ENCODE data around the gene ZMYM3.

Gene ZMYM3

DNA sequence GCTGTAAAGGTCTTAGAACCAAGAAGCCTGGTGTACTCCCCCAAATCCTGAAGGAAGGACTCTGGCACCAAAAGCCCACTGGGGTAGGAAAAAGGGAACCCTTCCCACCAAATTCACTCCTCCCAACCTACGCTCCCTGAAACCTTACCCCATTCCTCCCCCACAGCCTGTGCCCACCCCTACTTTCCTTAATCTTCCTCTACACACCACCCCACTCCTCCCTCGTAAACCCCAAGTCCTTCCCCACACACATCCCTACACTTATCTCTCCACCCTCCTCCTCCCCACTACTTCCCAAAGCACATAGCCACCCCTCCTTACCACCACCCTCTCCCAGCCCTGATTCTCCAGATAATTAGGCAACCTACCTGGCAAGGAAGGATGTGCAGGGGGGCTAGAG is 1.7 kb downstream of the ZMYM3 start:
- no peak for DNase-seq

GRCh38 chrX:71251466-71251973 is 2.4 kb downstream of the ZMYM3 start:
- peak; percentile 51 for DNase-seq

DNA sequence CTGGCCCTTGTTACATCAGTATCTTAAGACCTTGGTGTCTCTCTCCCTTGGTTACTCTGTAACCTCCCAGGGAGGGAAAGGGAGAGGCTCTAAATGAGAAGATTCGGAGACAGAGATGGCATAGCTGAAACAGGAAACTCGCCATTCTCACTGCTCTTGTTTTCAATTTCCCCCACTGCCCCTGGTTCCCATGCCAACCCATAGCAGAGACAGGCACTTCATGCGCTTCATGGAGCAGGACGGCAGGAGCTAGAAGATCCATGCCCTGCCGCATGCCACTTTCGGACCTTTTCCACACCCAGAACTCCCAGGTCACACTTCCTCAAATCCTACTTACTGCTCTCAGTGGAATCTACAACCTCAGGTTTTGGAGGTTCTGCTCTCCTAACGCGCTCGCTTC is 3.1 kb downstream of the ZMYM3 start:
- no peak for DNase-seq

- no peak for DNase-seq
These were observed 8.8 kb downstream of the ZMYM3 start for GRCh38 chrX:71245159-71245558.

- DNase-seq = no peak
These were observed 9.4 kb downstream of the ZMYM3 start for GRCh38 chrX:71244359-71245128.

DNA sequence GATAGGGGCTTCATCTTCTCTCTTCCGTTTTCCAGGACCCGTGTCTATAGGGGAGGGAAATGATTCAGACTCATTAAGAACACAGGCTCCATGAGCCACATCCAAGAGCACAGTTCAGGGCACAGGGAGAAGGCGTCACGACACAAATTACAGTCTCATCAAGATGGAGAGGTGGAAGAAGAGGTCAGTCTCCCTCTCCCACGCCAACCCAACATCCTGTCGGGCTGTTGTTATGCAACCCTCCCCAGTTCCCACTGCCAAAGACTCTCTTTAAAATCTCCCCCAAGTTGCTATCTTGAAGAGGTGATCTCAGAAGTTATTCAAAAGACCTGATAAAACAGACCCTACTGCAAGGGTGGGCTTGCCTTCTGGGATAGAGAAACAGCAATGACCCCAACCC is 12.6 kb downstream of the ZMYM3 start:
- no peak for DNase-seq

DNA sequence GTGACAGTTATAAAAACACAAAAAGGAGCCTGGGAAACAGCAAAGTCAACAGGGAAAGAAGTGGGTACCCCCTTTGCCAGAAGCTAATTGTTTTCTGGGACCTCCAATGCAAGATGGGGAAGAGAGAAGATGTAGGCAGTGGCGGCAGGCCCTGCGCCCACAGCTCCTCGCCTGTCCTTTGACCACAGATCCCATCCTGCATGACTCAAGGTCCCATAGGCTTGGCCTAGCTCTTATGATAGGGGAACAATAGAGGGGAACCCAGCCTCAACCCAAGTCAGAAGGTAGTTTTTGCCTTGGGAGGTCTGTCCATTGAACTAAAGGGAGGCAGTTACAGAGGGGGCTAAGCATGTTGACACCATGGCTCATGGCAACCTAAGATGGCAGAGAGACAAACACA is 14.2 kb downstream of the ZMYM3 start:
- DNase-seq = no peak

DNA sequence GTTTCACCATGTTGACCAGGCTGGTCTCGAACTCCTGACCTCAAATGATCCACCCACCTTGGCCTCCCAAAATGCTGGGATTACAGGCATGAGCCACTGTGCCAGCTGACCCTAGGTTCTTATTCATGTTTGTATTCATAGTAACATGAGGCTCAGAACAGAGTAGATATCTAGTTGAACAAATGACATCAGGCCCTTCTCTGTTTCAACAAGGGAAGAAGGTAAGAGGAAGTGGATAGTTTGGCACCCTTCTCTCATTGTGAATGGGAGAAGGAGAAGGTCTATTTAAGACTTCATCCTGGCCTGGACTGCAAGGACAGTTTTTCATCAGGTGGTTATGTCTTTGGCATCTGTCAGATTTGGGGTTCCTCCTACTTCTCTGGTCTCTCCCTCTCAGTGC is 17.1 kb downstream of the ZMYM3 start:
- peak; percentile 35 for DNase-seq

DNA sequence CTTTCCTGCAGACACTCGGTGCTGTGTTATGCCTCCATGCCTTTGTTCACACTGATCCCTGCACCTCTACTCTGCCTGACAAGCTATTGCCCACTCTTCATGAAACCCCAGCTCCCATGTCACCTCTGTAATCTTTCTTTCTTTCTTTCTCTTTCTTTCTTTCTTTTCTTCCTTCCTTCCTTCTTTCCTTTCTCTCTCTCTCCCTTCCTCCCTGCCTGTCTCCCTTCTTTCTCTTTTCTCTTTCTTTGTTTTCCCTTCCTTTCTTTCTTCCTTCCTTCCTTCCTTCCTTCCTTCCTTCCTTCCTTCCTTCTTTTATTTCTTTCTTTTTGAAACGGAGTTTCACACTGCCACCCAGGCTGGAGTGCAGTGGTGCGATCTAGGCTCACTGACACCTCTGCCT is 18.5 kb downstream of the ZMYM3 start:
- DNase-seq = no peak

DNA sequence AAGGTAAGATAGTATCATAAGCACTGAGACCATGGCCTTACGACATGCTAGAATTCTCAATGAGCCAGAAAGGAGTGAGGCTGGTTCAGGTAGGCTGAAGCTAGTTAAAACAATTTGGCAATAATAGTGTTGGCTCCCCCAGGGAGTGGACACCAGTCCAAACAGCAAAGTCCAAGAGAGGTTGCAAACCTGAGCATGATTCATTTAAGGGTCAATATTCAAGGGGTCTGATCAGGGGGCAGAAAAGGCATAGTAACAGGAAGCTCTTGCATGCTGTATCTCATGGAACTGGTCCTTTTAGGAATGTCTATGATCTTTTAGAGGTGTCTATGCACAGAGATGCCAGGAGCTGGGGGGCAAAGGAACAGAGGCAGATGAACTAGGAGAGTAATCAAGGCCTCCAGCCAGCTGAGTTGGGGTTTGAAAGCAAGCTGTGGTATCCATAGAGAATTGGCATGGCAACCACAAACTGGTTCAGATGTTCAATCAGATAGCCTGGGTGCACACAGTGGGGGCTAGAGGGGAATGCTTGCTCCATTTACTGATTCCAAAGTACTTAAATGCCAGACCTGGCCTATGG is 25.8 kb downstream of the ZMYM3 start:
- DNase-seq = no peak

DNA sequence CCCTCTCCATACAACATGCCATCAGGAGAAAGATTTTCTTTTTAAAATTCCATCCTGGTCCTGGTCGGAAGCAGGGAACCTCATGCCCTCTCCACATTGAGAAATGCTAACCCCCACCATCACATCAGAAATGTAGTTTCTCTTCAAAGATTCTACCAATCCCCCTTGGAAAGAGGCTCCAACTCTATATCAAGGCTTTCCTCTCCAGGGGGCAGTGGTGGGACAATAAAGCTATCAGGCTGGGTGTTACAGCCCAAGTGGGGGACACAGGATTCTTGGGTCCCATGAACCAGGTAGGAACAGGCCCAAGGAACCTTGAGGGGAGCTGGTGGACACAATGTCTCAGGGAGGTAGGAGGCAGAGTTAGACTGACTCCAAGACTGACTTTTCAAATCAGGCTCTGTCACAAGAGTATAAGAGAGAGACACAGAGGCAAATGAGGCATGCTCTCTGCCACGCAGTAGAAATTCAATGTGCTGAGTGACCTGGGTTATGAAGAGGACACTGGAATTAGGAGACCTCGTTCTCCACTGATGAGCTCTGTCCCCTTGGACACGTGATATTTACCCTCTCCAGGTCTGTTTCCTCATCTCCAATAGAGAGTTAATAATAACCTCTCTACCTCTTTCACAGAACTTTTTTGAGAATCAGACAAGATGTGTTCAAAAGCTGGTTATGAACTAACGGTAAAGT is 26.4 kb downstream of the ZMYM3 start:
- no peak for DNase-seq

DNA sequence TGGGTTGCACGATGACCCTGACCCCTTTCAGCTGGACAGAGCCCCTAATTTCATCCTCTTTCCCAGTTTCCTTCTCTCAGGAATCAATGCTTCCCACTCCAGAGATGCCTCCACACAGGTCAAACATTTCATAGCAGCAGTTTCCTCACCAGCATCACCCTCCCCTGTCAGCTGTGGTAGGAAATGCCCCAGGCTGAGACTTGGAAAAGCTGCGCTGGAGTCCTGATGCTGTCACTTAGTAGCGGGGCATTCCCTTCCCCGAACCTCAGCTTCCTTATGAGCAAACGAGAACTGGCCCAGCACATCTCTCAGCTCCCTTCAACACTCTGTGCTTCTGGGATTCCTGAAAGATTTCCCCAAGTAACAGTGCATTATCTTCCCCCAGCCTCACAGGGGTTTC is 28.3 kb downstream of the ZMYM3 start:
- DNase-seq = peak; percentile 20

- DNase-seq = peak; percentile 21
These were observed 28.9 kb downstream of the ZMYM3 start for GRCh38 chrX:71225009-71225408.

DNA sequence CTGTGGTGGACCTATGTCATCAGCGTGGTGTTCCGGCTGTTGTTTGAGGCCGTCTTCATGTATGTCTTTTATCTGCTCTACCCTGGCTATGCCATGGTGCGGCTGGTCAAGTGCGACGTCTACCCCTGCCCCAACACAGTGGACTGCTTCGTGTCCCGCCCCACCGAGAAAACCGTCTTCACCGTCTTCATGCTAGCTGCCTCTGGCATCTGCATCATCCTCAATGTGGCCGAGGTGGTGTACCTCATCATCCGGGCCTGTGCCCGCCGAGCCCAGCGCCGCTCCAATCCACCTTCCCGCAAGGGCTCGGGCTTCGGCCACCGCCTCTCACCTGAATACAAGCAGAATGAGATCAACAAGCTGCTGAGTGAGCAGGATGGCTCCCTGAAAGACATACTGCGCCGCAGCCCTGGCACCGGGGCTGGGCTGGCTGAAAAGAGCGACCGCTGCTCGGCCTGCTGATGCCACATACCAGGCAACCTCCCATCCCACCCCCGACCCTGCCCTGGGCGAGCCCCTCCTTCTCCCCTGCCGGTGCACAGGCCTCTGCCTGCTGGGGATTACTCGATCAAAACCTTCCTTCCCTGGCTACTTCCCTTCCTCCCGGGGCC is 29.7 kb downstream of the ZMYM3 start:
- DNase-seq = no peak

DNA sequence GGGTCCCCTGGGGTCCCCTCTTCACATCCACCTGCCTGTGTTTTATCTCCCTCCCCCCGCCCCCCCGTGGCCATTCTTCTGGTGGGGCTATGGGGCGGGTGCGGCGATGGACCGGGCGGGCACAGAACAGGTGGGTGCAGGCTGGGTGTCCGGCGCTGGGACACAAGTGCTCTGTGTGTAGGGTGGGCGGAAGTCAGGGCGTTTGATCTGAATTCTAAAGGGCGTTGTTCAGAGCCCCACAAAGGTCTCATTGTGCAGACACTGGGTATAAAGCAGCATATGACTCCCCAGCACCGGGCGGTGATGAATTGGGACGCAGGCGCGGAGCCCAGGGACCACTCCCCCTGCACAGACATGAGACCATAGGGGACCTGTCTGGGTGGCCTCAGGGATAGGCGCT is 31.0 kb downstream of the ZMYM3 start, which contains the start of gene GJB1:
GJB1 (plus strand) TSS at position 296 of the 400 bp plus-strand sequence. CDS start 484 bp downstream, outside the sequence.
- no peak for DNase-seq

- DNase-seq = no peak
These were observed 32.8 kb downstream of the ZMYM3 start for GRCh38 chrX:71221145-71221544.

DNA sequence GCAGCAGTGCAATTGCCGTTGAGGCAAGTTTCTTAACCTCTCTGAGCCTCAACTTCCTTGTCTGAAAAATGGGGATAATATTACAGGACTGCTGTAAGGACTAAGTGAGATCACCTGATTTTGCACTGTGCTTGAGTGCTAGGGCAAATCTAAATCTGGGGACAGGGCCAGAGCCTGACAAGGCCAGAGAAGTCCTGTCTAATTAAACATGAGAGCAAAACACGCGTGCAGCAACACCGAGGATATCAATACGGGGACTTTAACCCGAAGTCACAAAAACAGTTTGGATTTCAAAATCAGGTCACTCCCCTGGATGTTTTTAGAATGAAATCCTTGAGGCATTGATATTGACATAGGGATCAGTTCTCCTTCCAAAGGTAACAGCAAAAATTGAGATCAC is 36.6 kb downstream of the ZMYM3 start:
- no peak for DNase-seq

- DNase-seq = no peak
These were observed 37.5 kb downstream of the ZMYM3 start for GRCh38 chrX:71216485-71216884.

DNA sequence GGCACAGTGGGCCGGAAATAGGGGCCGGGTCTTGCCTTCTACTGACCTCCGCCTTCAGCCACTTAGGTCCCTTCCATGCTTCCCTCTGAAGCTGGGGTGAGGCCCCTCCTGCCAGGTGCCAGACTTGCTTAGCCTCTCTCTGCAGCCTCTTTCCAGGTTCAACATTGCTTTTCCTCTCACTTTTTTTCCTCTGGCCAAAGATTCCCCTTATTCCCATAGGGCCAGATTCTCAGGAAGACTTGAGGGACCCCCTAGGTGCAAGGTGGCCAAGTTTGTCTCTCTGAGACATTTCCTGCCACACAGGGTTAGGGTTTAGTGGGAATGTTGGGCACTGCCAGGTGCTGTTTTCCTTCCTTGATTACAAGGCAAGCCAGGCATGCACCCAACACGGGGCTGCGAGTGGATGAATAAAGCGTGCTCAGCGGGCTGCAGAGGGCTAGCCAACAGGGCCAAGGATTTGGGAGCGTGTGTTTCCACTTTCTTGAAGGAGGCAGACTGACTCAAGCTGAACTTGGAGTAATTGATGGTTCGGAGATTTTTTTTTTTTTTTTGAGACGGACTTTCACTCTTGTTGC is 38.5 kb downstream of the ZMYM3 start:
- no peak for DNase-seq

GRCh38 chrX:71214604-71215337 is 39.2 kb downstream of the ZMYM3 start:
- no peak for DNase-seq

DNA sequence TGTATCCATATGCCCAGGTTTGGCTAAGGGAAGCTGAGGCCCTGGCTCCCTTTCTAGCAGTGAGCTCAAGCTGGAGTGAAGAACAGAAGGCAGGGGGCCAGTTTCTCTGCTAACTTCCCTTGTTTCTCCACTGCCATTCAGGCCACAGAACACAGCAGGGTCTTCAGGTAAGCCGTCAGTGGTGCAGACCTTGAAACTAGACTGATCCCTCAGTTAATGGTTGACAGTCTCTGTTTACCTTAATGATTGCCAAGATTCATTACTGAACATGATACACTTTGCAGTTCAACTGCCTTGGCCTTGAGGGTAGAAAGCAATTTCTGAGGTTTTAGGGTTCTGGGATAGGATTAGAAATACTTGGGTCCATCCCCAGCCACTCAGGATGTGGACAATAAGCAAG is 39.8 kb downstream of the ZMYM3 start:
- DNase-seq = no peak

DNA sequence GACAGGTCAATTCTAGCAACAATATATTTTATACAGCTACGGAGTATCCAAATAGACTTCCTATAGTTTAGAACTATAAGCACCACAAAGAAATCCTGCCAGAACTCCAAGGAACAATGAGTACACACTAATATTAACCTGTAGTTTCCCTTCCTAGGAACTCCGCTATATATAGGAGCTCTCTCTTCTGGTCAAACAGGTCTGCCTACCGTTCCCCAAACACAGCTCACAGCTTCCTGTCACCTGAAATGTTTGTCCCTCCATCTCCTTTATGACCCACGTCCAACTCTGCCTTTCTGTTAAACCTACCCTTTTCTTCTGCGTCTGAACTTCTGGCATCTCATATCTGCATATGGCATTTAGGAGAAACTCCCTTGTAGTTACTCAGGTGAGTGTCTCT is 41.4 kb downstream of the ZMYM3 start:
- DNase-seq = no peak

All from suppressor macrophage treated with lipopolysaccharide for 4 hours (primary cell).